HG02571 (cell line): Measurements from ENCODE around the gene CANX.
"Not testable (repeated sequence)": the region's sequence is repeated elsewhere in the genome, so short reads cannot be mapped to it uniquely, and the experiment has no call there.

Source experiments
- ATAC-seq: cut with Tn5 transposase; IDR thresholded peaks from one replicate; pipeline ENCODE4 v1.9.1; 2021; ENCODE audit warnings: mild to moderate bottlenecking, moderate library complexity; ENCODE audit not compliant: unreplicated experiment

The CANX gene

GRCh38 chr5:179697993-179698934, 503 bp upstream of the CANX start:
- peak; percentile 88 for ATAC-seq

- ATAC-seq = peak; percentile 13
Measured at GRCh38 chr5:179699616-179700237, 960 bp downstream of the CANX start.

- ATAC-seq = no peak
Measured at GRCh38 chr5:179700401-179700918, 1.7 kb downstream of the CANX start.

GRCh38 chr5:179716286-179716685, 17.5 kb downstream of the CANX start:
- no peak for ATAC-seq

- no peak for ATAC-seq
Measured at GRCh38 chr5:179720222-179720621, 21.5 kb downstream of the CANX start.

- ATAC-seq = no peak
Measured at GRCh38 chr5:179724163-179724562, 25.4 kb downstream of the CANX start.

- no peak for ATAC-seq
Measured at GRCh38 chr5:179727106-179727505, 28.3 kb downstream of the CANX start.

GRCh38 chr5:179729303-179729702, 30.5 kb downstream of the CANX start:
- ATAC-seq = no peak

- no peak for ATAC-seq
Measured at GRCh38 chr5:179729727-179730126, 31.0 kb downstream of the CANX start.

GRCh38 chr5:179730356-179730755, 31.6 kb downstream of the CANX start:
- no peak for ATAC-seq

- no peak for ATAC-seq
Measured at GRCh38 chr5:179730852-179731251, 32.1 kb downstream of the CANX start.

- ATAC-seq = peak; percentile 8
Measured at GRCh38 chr5:179731791-179732411, 33.1 kb downstream of the CANX start.

GRCh38 chr5:179732412-179732917, 33.7 kb downstream of the CANX start, which contains the start of gene MAML1:
Gene MAML1, plus strand, starts transcription at chr5:179732822. Its CDS starts 291 bp downstream, at chr5:179733113.
- peak; percentile 90 for ATAC-seq

- ATAC-seq = peak; percentile 27
Measured at GRCh38 chr5:179732918-179733771, 34.4 kb downstream of the CANX start.

- no peak for ATAC-seq
Measured at GRCh38 chr5:179733772-179734126, 35.0 kb downstream of the CANX start.

GRCh38 chr5:179734536-179735164, 35.9 kb downstream of the CANX start:
- no peak for ATAC-seq

GRCh38 chr5:179738742-179739141, 40.0 kb downstream of the CANX start:
- ATAC-seq = no peak

- ATAC-seq = not testable (repeated sequence)
Measured at GRCh38 chr5:179744106-179744505, 45.3 kb downstream of the CANX start.

- ATAC-seq = no peak
Measured at GRCh38 chr5:179746872-179747271, 48.1 kb downstream of the CANX start.

- ATAC-seq = no peak
Measured at GRCh38 chr5:179747811-179748210, 49.0 kb downstream of the CANX start.
